OCI-LY7 (cell line): ENCODE data around the gene TRA2A. TPM values are rescaled to one million over a fixed set of nuclear protein-coding genes. Genes with fewer than 3 reads are reported as not detected.
A peak's percentile ranks its signal among the peaks of the same experiment; 100 is the strongest.

Source experiments
- BruUV-seq: library from RNA; stranded (reverse); fragments of 400-500 nt; replicated peaks from 2 replicates; lab custom pipeline; 2021; lab: Mats Ljungman, UMichigan
- CTCF ChIA-PET: fragments of 300-600 bp; sonication (Branson Sonifier 250); formaldehyde crosslinking; loops from one replicate; lab custom pipeline; 2022; ENCODE audit warnings: antibody characterized with exemption; ENCODE audit not compliant: unreplicated experiment; lab: Charles Lee
- POLR2A ChIA-PET: fragments of 300-600 bp; sonication (Branson Sonifier 250); formaldehyde crosslinking; loops from one replicate; lab custom pipeline; 2022; ENCODE audit warnings: antibody characterized with exemption; lab: Charles Lee
- DNase-seq: peaks from one replicate; pipeline ENCODE4 v3.0.0-alpha.2; 2015; ENCODE audit warnings: low spot score
- H2AFZ ChIP-seq: fragments of 200-600 bp; sonication (generic), shearing (Covaris generic); 2 replicates; pipeline ENCODE4 v1.6.1; 2014; ENCODE audit warnings: mild to moderate bottlenecking, antibody characterized with exemption, low read length, moderate library complexity
- H3K27ac ChIP-seq: fragments of 200-600 bp; sonication (generic); 2 replicates; pipeline ENCODE4 v1.5.1; 2014; ENCODE audit warnings: mixed run types, low read depth, mild to moderate bottlenecking, moderate library complexity, low read length, inconsistent platforms; ENCODE audit not compliant: poor library complexity, severe bottlenecking
- H3K36me3 ChIP-seq: fragments of 200-600 bp; sonication (generic); 2 replicates; pipeline ENCODE4 v1.6.1; 2014; ENCODE audit warnings: mild to moderate bottlenecking, antibody characterized with exemption, low read length, moderate library complexity, mixed read lengths; ENCODE audit not compliant: insufficient read depth
- H3K4me1 ChIP-seq: fragments of 200-600 bp; sonication (generic); 2 replicates; pipeline ENCODE4 v1.5.1; 2014; ENCODE audit warnings: mild to moderate bottlenecking, low read length; ENCODE audit not compliant: insufficient read depth, poor library complexity, severe bottlenecking
- H3K4me2 ChIP-seq: fragments of 200-600 bp; sonication (generic); 2 replicates; pipeline ENCODE4 v1.6.1; 2014; ENCODE audit warnings: mild to moderate bottlenecking, low read length
- H3K4me3 ChIP-seq: fragments of 200-600 bp; sonication (generic); 2 replicates; pipeline ENCODE4 v1.5.1; 2014; ENCODE audit warnings: mild to moderate bottlenecking, low read depth, low read length; ENCODE audit not compliant: poor library complexity, severe bottlenecking
- H3K79me2 ChIP-seq: fragments of 200-600 bp; sonication (generic); 2 replicates; pipeline ENCODE4 v1.6.1; 2016; ENCODE audit warnings: low read depth, mild to moderate bottlenecking, low read length, moderate library complexity, mixed read lengths; ENCODE audit not compliant: insufficient read depth
- H3K9me2 ChIP-seq: fragments of 200-600 bp; sonication (generic); 2 replicates; pipeline ENCODE4 v1.6.1; 2016; ENCODE audit warnings: mild to moderate bottlenecking, low read length, mixed read lengths; ENCODE audit not compliant: insufficient read depth
- H3K9me3 ChIP-seq: fragments of 200-600 bp; sonication (generic); 2 replicates; pipeline ENCODE4 v1.6.1; 2014; ENCODE audit warnings: mild to moderate bottlenecking, mixed run types, low read length, mixed read lengths
- H4K20me1 ChIP-seq: fragments of 200-600 bp; sonication (generic); 2 replicates; pipeline ENCODE4 v1.6.1; 2014; ENCODE audit warnings: mild to moderate bottlenecking, antibody characterized with exemption, low read length, moderate library complexity, mixed read lengths; ENCODE audit not compliant: insufficient read depth
- EZH2phosphoT487 ChIP-seq: fragments of 200-600 bp; sonication (generic); IDR thresholded peaks from 2 replicates; pipeline ENCODE4 v1.6.1; 2018; ENCODE audit warnings: low read depth, borderline replicate concordance, mild to moderate bottlenecking, mixed run types, antibody characterized with exemption, low read length, moderate library complexity, mixed read lengths
- intact Hi-C: fragments of 100-400 bp; cut with micrococcal nuclease; formaldehyde crosslinking; loops from one replicate; pipeline ENCODE4 v1.10.0; 2022; ENCODE audit not compliant: unreplicated experiment
- total RNA-seq, 2 experiments: library from RNA; depleted of rRNA in 1 of 2; stranded (reverse); fragments of >200 nt in 1 of 2; shearing (Covaris generic) in 1 of 2; gene quantifications; 2 replicates each; pipeline ENCODE4 v1.2.3, GENCODE V29; 2014 to 2022
- TF ChIP-seq, protein P1 (sequence below): fragments of 200-600 bp; sonication (generic); conservative IDR thresholded peaks from 2 replicates; pipeline ENCODE4 v1.5.1; 2014; ENCODE audit warnings: mild to moderate bottlenecking, antibody characterized with exemption, low read length, moderate library complexity, mixed read lengths

The TRA2A gene
- total RNA-seq, 2 experiments from 2014 or later, result 41.4 to 129 TPM

DNA sequence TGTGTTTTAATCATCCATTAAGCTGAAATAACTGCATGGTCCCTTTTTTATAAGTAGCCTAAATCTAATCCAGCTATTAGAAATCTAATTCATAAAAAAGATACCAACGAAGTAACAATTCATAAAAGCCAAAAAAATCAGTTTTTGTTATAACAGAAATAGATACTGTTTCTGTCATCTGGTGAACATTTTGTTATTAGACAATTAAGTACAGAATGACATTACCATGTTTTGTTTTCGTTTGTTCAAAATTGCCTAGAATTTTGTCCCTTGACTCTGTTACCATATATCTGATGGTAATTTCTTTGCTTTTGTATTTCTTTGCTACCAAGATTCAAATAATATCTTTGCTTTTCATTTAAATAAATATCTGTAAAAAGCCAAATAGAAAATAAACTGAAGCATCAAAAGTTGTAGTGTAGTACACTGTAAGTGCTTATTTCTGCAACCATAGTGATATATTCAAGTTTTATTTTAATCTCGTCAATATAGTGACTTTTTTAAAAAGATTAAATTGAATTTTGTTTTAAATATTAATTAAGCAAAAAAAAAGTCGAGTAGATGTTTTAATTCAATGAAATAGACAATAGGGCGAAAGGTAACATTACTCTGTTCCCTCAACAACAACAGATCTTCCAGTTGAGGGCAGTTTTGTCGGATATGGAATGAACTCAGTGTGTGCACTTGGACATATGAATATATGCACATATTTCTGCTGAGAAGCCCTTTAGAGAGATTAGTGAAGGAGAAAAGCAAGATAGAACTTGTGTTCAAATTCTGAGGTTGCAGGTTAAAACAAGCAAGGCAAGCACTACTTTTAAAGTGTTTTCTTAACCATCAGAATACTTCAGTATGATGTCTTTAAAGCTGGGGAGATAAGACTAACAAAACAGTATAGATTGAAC, 53.6 kb downstream of the TRA2A start:
- intact Hi-C loops, result loop anchor here (10.0 kb wide), 1 partner anchor 463 kb away; the partner anchor contains the start of gene HYCC1

DNA sequence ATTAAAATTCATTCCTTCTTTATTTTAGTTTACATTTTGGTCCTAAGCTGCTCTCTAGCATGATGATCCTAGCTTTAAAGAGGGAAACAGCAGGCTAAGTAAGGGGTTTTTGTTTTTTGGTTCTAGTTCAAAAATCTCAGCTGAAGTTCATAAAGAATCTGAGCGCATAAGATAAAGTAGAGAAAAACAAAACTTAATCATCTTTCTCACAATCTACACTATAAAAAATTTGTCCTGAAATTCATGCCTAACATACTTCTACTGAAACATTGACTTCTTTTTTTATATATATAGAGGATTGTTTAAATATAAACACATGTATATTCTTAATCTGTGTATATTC, 54.7 kb downstream of the TRA2A start:
- no peak for TF ChIP-seq EZH2phosphoT487
- H3K9me3 ChIP-seq, result no peaks in the 10 kb centered on the region
- peak overlapping the region; percentile 85 for H3K4me3 ChIP-seq
- no peak for DNase-seq
- no peak overlapping the region for H3K27ac ChIP-seq
- peak overlapping the region; percentile 84 for H3K4me2 ChIP-seq
- BruUV-seq, result no TSS peak
- H3K4me1 ChIP-seq, result peaks cover 28% of the 10 kb centered on the region
- intact Hi-C loops, result loop anchor here (10.0 kb wide), 1 partner anchor 462 kb away; the partner anchor contains the start of gene HYCC1
- no peak overlapping the region for H2AFZ ChIP-seq
- ChIA-PET POLR2A (interaction anchor here (0.7 to 1.6 kb wide), 3 partner anchors 10 to 22 kb away, joined by 3 to 9 read pairs (median 6); no protein-coding TSS in a partner anchor), CTCF (no interaction called here)
- peaks cover 5% of the 10 kb centered on the region; the same call in 1 of the 2 replicates for H3K36me3 ChIP-seq
- H3K9me2 ChIP-seq, result no peaks in the 10 kb centered on the region
- no peaks in the 10 kb centered on the region for H4K20me1 ChIP-seq
- peaks cover 62% of the 10 kb centered on the region for H3K79me2 ChIP-seq

More for the DNA sequence above, 53.6 kb downstream of the TRA2A start:
- no peak for DNase-seq
- peaks cover 5% of the 10 kb centered on the region; the same call in 1 of the 2 replicates for H3K36me3 ChIP-seq
- ChIA-PET POLR2A (interaction anchor here (0.6 to 2.3 kb wide), 6 partner anchors 10 to 189 kb away, joined by 3 to 9 read pairs (median 6); no protein-coding TSS in a partner anchor), CTCF (no interaction called here)
- H2AFZ ChIP-seq, result no peak overlapping the region
- no peaks in the 10 kb centered on the region for H4K20me1 ChIP-seq
- no peaks in the 10 kb centered on the region for H3K9me2 ChIP-seq
- H3K79me2 ChIP-seq, result peaks cover 51% of the 10 kb centered on the region
- peaks cover 28% of the 10 kb centered on the region for H3K4me1 ChIP-seq
- no peak for TF ChIP-seq EZH2phosphoT487
- TF ChIP-seq, protein P1, sequence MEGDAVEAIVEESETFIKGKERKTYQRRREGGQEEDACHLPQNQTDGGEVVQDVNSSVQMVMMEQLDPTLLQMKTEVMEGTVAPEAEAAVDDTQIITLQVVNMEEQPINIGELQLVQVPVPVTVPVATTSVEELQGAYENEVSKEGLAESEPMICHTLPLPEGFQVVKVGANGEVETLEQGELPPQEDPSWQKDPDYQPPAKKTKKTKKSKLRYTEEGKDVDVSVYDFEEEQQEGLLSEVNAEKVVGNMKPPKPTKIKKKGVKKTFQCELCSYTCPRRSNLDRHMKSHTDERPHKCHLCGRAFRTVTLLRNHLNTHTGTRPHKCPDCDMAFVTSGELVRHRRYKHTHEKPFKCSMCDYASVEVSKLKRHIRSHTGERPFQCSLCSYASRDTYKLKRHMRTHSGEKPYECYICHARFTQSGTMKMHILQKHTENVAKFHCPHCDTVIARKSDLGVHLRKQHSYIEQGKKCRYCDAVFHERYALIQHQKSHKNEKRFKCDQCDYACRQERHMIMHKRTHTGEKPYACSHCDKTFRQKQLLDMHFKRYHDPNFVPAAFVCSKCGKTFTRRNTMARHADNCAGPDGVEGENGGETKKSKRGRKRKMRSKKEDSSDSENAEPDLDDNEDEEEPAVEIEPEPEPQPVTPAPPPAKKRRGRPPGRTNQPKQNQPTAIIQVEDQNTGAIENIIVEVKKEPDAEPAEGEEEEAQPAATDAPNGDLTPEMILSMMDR, result no peak
- no peak overlapping the region for H3K4me3 ChIP-seq
- peak overlapping the region; percentile 33; the same call in 1 of the 2 replicates for H3K4me2 ChIP-seq
- H3K9me3 ChIP-seq, result no peaks in the 10 kb centered on the region
- BruUV-seq, result no TSS peak
- no peak overlapping the region for H3K27ac ChIP-seq

DNA sequence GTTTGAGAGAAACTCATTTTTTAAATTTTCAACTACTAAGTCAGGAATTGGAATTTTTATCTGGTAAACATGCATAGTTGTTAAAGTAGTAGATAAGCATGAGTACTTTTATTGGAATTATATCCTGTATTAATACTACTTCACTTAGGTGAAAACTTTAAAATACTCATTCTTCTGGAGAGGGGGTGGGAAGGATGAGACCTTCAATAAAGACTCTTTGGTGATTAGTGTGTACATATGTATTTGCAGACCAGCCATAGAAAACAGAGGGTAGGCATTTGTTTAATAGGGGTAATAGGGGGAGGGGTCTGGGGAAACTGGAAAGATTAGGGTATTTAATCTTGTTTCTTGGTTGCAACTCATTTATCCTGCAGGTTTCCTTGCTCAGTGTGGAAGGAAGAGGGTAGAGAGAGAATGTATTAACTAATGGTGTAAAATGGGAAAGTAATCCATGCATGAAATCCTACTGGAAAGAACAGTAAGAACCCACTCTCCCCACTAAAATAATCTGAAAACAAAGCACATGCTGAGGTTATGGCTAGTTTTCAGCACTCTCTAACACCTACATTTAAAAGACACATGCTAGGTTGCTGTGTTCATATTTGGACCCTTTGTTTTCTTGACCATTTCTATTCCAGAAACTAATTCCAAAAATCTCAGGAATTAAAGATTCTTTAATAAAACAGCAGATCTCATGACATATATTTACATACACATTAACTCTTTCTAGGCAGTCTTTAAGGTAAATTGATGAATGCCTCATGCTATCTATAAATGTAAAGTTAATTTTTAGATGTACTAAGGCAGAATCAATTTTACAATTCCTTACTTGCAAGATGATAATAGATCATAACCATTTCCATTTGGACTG, 55.3 kb downstream of the TRA2A start:
- no peaks in the 10 kb centered on the region for H4K20me1 ChIP-seq
- no peaks in the 10 kb centered on the region for H3K9me3 ChIP-seq
- H3K27ac ChIP-seq, result peak overlapping the region; percentile 5
- peaks cover 68% of the 10 kb centered on the region for H3K79me2 ChIP-seq
- H3K4me3 ChIP-seq, result peak overlapping the region; percentile 85
- H3K4me2 ChIP-seq, result peak overlapping the region; percentile 84
- peaks cover 28% of the 10 kb centered on the region for H3K4me1 ChIP-seq
- H3K9me2 ChIP-seq, result no peaks in the 10 kb centered on the region
- H2AFZ ChIP-seq, result no peak overlapping the region
- no peak for DNase-seq
- peaks cover 5% of the 10 kb centered on the region; the same call in 1 of the 2 replicates for H3K36me3 ChIP-seq
- POLR2A ChIA-PET, result interaction anchor here (0.7 to 1.6 kb wide), 3 partner anchors 10 to 23 kb away, joined by 3 to 9 read pairs (median 6); no protein-coding TSS in a partner anchor
- TF ChIP-seq, protein P1, result no peak
- no peak for TF ChIP-seq EZH2phosphoT487
- CTCF ChIA-PET, result no interaction called here
- no TSS peak for BruUV-seq
- intact Hi-C loops, result loop anchor here (10.0 kb wide), 1 partner anchor 462 kb away; the partner anchor contains the start of gene HYCC1
